PFSK-1 (cell line): ENCODE results near the gene RNASEH2B.

Experiments
- FOXP2 ChIP-seq: optimal IDR thresholded peaks from 2 replicates; pipeline ENCODE3; 2011; ENCODE audit warnings: borderline replicate concordance, control low read depth, inconsistent platforms; ENCODE audit not compliant: insufficient read depth; ENCODE audit errors: extremely low read length, extremely low read depth
- POLR2AphosphoS5 ChIP-seq: IDR thresholded peaks from 2 replicates; pipeline ENCODE4 v1.6.1; 2012; ENCODE audit warnings: low read depth, mild to moderate bottlenecking, control low read depth, low read length, moderate library complexity
- SIN3A ChIP-seq: IDR thresholded peaks from 2 replicates; pipeline ENCODE4 v1.6.1; 2012; ENCODE audit warnings: mild to moderate bottlenecking, low read length, moderate library complexity, borderline replicate concordance; ENCODE audit not compliant: insufficient read depth
- TAF1 ChIP-seq: IDR thresholded peaks from 2 replicates; pipeline ENCODE4 v1.6.1; 2012; ENCODE audit warnings: low read length, control low read depth, borderline replicate concordance; ENCODE audit not compliant: insufficient read depth
- TF ChIP-seq, protein P1 (sequence below), 2 experiments: IDR thresholded peaks; 2 replicates each; pipeline versions ENCODE4 v1.6.1 to v1.8.0; 2011 to 2012; ENCODE audit warnings: low read depth in 2 of 2, low read length in 2 of 2, control low read depth in 1 of 2, inconsistent platforms in 1 of 2, mild to moderate bottlenecking in 1 of 2, moderate library complexity in 1 of 2; ENCODE audit not compliant: insufficient read depth in 1 of 2

Gene RNASEH2B

DNA sequence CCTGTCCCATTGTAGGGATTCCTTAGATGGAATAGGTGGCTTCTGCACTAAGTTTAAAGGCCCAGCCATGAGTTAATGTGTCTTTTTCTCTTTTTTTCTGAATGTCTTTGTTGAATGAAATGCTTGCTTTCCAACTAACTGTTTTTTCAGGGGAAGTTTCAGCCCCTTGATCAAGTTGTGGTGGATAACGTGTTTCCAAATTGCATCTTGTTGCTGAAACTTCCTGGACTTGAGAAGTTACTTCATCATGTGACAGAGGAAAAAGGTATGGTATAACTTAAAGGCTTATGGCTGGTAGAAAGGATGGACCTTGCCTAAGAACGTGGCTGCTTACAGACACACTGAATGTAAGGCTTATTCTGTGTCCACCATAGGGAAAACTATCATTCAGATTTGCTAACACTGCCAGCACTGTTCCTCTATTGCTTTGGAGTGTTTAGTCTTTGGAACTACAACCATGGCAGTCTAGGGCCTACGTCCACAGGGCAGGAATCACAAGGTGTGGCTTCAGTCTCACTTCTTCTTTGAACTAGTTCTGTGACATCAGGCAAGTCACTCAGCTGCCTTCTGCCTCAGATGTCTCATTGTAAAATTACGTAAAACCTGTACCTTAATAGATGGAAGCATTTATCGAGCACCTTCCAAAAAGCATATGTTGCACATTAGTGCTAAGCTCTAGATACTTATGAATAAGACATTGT, 25.3 kb downstream of the RNASEH2B start:
- TF ChIP-seq, protein P1, sequence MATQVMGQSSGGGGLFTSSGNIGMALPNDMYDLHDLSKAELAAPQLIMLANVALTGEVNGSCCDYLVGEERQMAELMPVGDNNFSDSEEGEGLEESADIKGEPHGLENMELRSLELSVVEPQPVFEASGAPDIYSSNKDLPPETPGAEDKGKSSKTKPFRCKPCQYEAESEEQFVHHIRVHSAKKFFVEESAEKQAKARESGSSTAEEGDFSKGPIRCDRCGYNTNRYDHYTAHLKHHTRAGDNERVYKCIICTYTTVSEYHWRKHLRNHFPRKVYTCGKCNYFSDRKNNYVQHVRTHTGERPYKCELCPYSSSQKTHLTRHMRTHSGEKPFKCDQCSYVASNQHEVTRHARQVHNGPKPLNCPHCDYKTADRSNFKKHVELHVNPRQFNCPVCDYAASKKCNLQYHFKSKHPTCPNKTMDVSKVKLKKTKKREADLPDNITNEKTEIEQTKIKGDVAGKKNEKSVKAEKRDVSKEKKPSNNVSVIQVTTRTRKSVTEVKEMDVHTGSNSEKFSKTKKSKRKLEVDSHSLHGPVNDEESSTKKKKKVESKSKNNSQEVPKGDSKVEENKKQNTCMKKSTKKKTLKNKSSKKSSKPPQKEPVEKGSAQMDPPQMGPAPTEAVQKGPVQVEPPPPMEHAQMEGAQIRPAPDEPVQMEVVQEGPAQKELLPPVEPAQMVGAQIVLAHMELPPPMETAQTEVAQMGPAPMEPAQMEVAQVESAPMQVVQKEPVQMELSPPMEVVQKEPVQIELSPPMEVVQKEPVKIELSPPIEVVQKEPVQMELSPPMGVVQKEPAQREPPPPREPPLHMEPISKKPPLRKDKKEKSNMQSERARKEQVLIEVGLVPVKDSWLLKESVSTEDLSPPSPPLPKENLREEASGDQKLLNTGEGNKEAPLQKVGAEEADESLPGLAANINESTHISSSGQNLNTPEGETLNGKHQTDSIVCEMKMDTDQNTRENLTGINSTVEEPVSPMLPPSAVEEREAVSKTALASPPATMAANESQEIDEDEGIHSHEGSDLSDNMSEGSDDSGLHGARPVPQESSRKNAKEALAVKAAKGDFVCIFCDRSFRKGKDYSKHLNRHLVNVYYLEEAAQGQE (IDR thresholded peaks at IDR 0.05; ENCODE audit: insufficient read depth in 1 of 2, low read depth in 2 of 2, low read length in 2 of 2) = no peak
- TF ChIP-seq POLR2AphosphoS5 = no peak

DNA sequence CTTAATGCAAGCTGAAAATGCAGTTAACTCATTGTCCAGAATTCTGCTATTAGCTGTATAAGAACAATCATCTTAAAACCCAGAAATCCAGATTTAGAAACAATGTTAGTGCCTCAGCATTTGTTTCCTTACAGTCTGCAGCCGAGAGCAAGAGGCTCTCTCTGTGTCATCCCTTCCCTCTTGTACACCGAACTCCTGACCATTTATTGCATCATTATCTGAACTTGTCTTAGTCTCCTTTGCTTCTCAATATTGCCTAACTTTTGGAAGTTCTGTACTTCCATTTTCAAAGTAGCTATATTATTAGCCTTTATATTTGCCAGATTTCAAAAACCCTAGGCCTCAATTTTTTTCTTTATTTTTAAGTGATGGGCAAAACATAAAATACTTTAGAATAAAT, 27.1 kb downstream of the RNASEH2B start:
- TF ChIP-seq POLR2AphosphoS5 (no peak), SIN3A (no peak), TAF1 (no peak), FOXP2 (no peak)
- TF ChIP-seq, protein P1 (IDR thresholded peaks at IDR 0.05; ENCODE audit: insufficient read depth in 1 of 2, low read depth in 2 of 2, low read length in 2 of 2) = no peak

DNA sequence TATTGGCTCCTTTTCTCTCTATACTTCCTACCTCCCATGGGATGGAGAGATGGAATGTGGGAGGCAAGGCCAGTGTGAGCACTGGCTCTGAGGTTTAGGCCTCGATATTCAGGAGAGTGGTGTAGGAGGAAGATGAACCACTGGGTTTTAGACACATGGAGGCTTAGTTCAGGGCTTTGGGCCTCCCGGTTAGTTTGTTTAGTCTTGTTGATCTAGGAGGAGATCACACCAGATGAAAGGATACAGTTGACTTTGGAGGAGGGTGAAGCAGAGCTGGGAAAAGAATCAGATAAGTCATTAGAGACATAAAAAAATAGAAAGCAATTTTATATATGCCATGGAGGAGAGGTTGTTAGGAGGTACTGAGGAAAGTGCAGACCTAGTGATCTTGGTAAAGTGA, 30.9 kb downstream of the RNASEH2B start:
- TF ChIP-seq POLR2AphosphoS5 = no peak

DNA sequence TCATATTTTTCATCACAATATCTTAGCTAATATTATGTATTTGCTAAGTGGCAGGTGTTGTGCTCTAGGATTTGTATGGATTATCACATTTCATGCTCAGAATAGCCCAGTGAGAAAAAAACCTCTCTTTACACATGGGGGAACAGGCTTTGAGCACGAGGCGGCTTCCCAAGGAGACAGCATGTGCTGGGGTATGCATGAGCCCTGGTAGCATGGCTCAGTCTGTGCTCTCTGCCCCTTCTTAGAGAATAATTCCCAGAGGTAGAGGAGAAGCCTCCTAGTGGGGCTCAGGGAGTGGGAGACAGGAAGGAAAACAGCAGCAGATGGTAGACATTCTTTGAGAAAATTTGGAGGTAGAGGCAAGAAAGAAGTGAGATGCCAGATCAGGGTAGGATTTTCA, 31.6 kb downstream of the RNASEH2B start:
- TF ChIP-seq TAF1 = no peak
- TF ChIP-seq POLR2AphosphoS5 = no peak
- TF ChIP-seq, protein P1 (IDR thresholded peaks at IDR 0.05; ENCODE audit: insufficient read depth in 1 of 2, low read depth in 2 of 2, low read length in 2 of 2) = no peak
- no peak for TF ChIP-seq FOXP2
- no peak for TF ChIP-seq SIN3A

DNA sequence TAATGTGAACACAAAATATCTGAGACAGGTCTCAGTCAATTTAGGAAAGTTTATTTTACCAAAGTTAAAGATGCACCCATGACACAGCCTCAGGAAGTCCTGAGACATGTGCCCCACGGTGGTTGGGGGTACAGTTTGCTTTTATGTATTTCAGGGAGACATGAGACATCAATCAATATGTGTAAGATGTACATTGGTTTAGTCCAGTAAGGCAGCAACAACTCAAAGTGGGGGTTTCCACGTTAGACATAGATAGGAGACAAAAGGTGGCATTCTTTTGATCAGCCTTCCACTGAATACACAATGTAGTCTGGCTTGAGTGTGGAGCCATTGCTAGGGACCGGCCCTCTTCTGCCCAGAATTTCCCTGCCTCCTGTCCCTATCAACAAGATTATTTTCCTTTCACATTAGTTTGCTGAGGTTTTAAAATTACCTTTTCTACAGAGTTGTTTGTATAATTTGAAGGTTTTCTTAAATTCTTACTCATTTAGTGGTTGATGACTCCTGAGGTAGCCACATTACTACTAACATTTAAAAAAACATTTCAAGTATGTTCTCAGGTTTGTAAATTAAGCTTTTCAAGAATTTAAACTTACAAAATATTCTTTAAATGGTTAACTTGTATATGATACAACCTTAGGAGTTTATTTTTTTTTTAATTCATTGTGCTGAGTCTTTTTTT, 33.2 kb downstream of the RNASEH2B start:
- no peak for TF ChIP-seq POLR2AphosphoS5
- no peak for TF ChIP-seq FOXP2
- TF ChIP-seq, protein P1 (IDR thresholded peaks at IDR 0.05; ENCODE audit: insufficient read depth in 1 of 2, low read depth in 2 of 2, low read length in 2 of 2) = no peak
- TF ChIP-seq SIN3A = no peak
